ENCODE measurements around the gene FIP1L1. TPM values are rescaled to one million over a fixed set of nuclear protein-coding genes. Genes with fewer than 3 reads are reported as not detected.

The FIP1L1 gene
- total and polyA plus RNA-seq, 9 of the 15 experiments (the other 6 are each of a cell fraction or from before 2014, with no cell fraction given): 34.6 to 137 (median 72.0) TPM

DNA sequence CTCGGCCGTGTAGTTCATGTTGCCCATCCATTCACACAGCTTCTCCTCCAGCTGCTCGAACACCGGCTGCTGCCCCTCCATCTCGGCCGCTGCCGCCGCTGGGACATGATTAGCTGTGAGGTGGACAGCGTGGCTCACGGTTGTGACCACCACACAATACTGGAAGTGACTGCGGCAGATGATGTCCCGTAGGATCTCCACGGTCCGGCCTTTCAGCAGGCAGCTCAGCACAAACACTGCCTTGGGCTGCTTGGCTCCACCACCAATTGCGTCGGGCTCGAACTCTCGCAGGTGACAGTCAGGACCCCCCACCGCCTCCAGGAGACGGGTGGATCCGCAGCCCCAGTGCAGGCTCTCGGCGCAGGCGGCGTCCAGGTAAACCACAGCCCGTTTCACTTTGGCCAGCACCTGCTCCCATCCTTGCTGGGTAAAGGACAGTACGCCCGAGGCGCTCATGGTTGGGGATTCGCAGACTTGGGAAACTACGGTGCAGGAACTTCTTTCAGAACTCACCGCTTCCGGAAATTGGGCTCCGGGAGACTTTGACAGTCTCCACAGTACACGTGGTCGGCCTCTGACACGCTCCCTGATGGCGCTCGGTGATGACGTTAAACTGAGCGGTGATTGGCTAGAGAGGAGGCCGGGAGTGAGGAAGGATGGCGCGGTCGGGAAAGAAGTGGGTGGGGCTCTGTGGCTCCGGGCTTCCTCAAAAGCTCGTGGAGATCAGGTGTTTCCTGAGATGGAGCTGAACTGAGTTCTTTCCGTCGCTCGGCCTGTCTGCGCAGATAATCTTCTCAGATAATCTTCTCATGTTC is 11.7 kb upstream of the FIP1L1 start, which contains the start of gene SCFD2 (continued):
- TF ChIP-seq E2F1 (CRISPR knock-in tag; IDR thresholded peaks at IDR 0.05) (no peak), POLR3A (IDR thresholded peaks at IDR 0.05; ENCODE audit: borderline replicate concordance, extremely low read depth, insufficient read depth, insufficient read length) (no peak), NFIC (IDR thresholded peaks at IDR 0.05) (no peak), MXD1 (CRISPR knock-in tag; IDR thresholded peaks at IDR 0.05; ENCODE audit: borderline replicate concordance, poor library complexity, severe bottlenecking) (peak; percentile 99), NCOA2 (IDR thresholded peaks at IDR 0.05; ENCODE audit: partially characterized antibody in 2 of 2) (no peak), LEF1 (IDR thresholded peaks at IDR 0.05) (0 out of 2 replicates have a peak, but pooled peaks have one; percentile 37), THRA (IDR thresholded peaks at IDR 0.05) (no peak), SRSF3 (IDR thresholded peaks at IDR 0.05; ENCODE audit: insufficient read depth, low read length) (no peak), DIDO1 (tag; IDR thresholded peaks at IDR 0.05; ENCODE audit: low read depth) (peak; percentile 60; the same call in 1 of the 2 replicates), CBFB (CRISPR knock-in tag; IDR thresholded peaks at IDR 0.05) (0 out of 2 replicates have a peak, but pooled peaks have one; percentile 82), STAT5A (IDR thresholded peaks at IDR 0.05; ENCODE audit: borderline replicate concordance, low read length) (no peak), MTA1 (IDR thresholded peaks at IDR 0.05; ENCODE audit: borderline replicate concordance) (peak; percentile 98), TAL1 (IDR thresholded peaks at IDR 0.05) (no peak), HNRNPK (IDR thresholded peaks at IDR 0.05; ENCODE audit: low read depth, low read length, poor library complexity, severe bottlenecking) (no peak), DACH1 (IDR thresholded peaks at IDR 0.05; ENCODE audit: partially characterized antibody) (no peak), PHF20 (IDR thresholded peaks at IDR 0.05; ENCODE audit: partially characterized antibody) (peak; percentile 91), NFE2 (IDR thresholded peaks at IDR 0.05; ENCODE audit: low read depth) (no peak)
- TF ChIP-seq, protein P1, sequence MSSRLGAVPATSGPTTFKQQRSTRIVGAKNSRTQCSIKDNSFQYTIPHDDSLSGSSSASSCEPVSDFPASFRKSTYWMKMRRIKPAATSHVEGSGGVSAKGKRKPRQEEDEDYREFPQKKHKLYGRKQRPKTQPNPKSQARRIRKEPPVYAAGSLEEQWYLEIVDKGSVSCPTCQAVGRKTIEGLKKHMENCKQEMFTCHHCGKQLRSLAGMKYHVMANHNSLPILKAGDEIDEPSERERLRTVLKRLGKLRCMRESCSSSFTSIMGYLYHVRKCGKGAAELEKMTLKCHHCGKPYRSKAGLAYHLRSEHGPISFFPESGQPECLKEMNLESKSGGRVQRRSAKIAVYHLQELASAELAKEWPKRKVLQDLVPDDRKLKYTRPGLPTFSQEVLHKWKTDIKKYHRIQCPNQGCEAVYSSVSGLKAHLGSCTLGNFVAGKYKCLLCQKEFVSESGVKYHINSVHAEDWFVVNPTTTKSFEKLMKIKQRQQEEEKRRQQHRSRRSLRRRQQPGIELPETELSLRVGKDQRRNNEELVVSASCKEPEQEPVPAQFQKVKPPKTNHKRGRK (tag; IDR thresholded peaks at IDR 0.05): no peak
- TF ChIP-seq, protein P2, sequence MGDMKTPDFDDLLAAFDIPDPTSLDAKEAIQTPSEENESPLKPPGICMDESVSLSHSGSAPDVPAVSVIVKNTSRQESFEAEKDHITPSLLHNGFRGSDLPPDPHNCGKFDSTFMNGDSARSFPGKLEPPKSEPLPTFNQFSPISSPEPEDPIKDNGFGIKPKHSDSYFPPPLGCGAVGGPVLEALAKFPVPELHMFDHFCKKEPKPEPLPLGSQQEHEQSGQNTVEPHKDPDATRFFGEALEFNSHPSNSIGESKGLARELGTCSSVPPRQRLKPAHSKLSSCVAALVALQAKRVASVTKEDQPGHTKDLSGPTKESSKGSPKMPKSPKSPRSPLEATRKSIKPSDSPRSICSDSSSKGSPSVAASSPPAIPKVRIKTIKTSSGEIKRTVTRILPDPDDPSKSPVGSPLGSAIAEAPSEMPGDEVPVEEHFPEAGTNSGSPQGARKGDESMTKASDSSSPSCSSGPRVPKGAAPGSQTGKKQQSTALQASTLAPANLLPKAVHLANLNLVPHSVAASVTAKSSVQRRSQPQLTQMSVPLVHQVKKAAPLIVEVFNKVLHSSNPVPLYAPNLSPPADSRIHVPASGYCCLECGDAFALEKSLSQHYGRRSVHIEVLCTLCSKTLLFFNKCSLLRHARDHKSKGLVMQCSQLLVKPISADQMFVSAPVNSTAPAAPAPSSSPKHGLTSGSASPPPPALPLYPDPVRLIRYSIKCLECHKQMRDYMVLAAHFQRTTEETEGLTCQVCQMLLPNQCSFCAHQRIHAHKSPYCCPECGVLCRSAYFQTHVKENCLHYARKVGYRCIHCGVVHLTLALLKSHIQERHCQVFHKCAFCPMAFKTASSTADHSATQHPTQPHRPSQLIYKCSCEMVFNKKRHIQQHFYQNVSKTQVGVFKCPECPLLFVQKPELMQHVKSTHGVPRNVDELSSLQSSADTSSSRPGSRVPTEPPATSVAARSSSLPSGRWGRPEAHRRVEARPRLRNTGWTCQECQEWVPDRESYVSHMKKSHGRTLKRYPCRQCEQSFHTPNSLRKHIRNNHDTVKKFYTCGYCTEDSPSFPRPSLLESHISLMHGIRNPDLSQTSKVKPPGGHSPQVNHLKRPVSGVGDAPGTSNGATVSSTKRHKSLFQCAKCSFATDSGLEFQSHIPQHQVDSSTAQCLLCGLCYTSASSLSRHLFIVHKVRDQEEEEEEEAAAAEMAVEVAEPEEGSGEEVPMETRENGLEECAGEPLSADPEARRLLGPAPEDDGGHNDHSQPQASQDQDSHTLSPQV (IDR thresholded peaks at IDR 0.05): no peak; the same call in 1 of the 2 replicates

Data from K562 (cell line).